Esophagus (tissue), 2 donors: ENCODE measurements around the gene IER3. TPM values are rescaled to one million over a fixed set of nuclear protein-coding genes. Genes with fewer than 3 reads are reported as not detected.
"Not testable (repeated sequence)": the region's sequence is repeated elsewhere in the genome, so short reads cannot be mapped to it uniquely, and the experiment has no call there.

ENCODE experiments used
- H3K27ac ChIP-seq, 2 donors: one replicate each; pipeline ENCODE4 v1.5.1; 2013; ENCODE audit warnings: low read depth in 2 of 2, mild to moderate bottlenecking in 2 of 2, inconsistent platforms in 1 of 2, low read length in 1 of 2, moderate library complexity in 1 of 2
- H3K27me3 ChIP-seq, 2 donors: one replicate each; pipeline ENCODE4 v1.6.1; 2013; ENCODE audit warnings: low read length in 2 of 2, control low read depth in 1 of 2, mild to moderate bottlenecking in 1 of 2; ENCODE audit not compliant: insufficient read depth in 2 of 2, control insufficient read depth in 1 of 2
- H3K36me3 ChIP-seq, 2 donors: one replicate each; pipeline ENCODE4 v1.6.1; 2013; ENCODE audit warnings: low read length in 1 of 2; ENCODE audit not compliant: control insufficient read depth in 2 of 2, insufficient read depth in 2 of 2
- H3K4me1 ChIP-seq, 2 donors: one replicate each; pipeline ENCODE4 v1.6.1; 2013; ENCODE audit warnings: low read length in 1 of 2; ENCODE audit not compliant: control insufficient read depth in 2 of 2, insufficient read depth in 2 of 2
- H3K4me3 ChIP-seq, 2 donors: one replicate each; pipeline ENCODE4 v1.5.1; 2013; ENCODE audit warnings: low read length in 2 of 2, mild to moderate bottlenecking in 2 of 2, low read depth in 1 of 2, moderate library complexity in 1 of 2
- H3K9me3 ChIP-seq, 2 donors: one replicate each; pipeline ENCODE4 v1.6.1; 2013; ENCODE audit warnings: mild to moderate bottlenecking in 2 of 2, low read depth in 1 of 2, low read length in 1 of 2, moderate library complexity in 1 of 2; ENCODE audit not compliant: control insufficient read depth in 2 of 2, insufficient read depth in 1 of 2
- WGBS, 2 donors: extraction: QIAGEN DNeasy Blood & Tissue Kit; methylation state at CpG; one replicate each; pipeline ENCODE4 v1.1.7; 2013; 5-methylcytosine and 5-hydroxymethylcytosine counted together
- polyA plus RNA-seq, 2 donors: library from polyadenylated mRNA; stranded (reverse); fragments of 200-250 nt; gene quantifications; one replicate each; pipeline ENCODE4 v1.2.3, GENCODE V29; 2013
- donor health status: healthy with polysubstance abuse.
- donor health status: Bipolar disorder and iron deficiency.

Gene IER3
- polyA plus RNA-seq, 2 donors: 178 to 187 TPM

GRCh38 chr6:30719791-30720737 lies 24.3 kb downstream of the IER3 start, which contains the start of gene TUBB:
TSS of gene TUBB (plus strand) at chr6:30720352. CDS start at chr6:30720507, 155 bp downstream.
- no peaks in the 10 kb centered on the region for H3K9me3 ChIP-seq
- 0% methylated on average over 38 of the region's 38 CpGs for WGBS, 2 donors
- peaks cover 2 to 3% of the 10 kb centered on the region in 2 donors for H3K4me1 ChIP-seq

DNA sequence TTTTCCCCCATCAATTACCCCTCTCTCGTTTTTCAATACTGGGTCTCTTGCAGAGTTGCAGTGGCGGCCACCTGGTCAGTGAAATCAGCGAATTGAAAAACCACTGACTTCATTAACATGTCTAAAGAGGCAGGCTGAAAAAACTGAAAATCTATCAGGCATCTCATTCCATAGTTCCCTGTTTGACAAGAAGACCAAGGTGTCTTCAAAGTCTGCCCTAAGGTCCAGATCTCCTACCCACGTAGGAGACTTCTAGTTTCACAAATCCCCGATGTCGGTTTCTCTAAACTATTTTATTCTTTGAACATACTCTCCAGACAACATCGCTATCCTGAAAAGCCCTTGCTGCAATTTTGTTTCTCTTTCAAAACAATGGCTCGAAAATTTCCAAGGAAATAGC lies 25.0 kb downstream of the IER3 start:
- Histone ChIP-seq H3K27ac (peak overlapping the region; percentile 91 to 98), H3K36me3 (peaks cover 0 to 18% of the 10 kb centered on the region in 2 donors), H3K4me1 (peaks cover 2 to 3% of the 10 kb centered on the region in 2 donors), H3K4me3 (peak overlapping the region; percentile 17 to 82), H3K27me3 (no peaks in the 10 kb centered on the region), H3K9me3 (no peaks in the 10 kb centered on the region)
- 19 to 21% methylated on average over 8 of the region's 8 CpGs for WGBS, 2 donors

More at GRCh38 chr6:30719791-30720737, 24.3 kb downstream of the IER3 start, which contains the start of gene TUBB:
- Histone ChIP-seq H3K27ac (peak within 1 kb of the TSS; percentile 95 to 98), H3K27me3 (no peaks in the 10 kb centered on the region), H3K36me3 (peaks cover 2 to 24% of the 10 kb centered on the region in 2 donors), H3K4me3 (peak within 1 kb of the TSS; percentile 67 to 82)

- Histone ChIP-seq H3K27ac (peak overlapping the region; percentile 79 to 98), H3K4me3 (peak overlapping the region; percentile 33 to 38)
- 74 to 76% methylated on average over 37 of the region's 37 CpGs for WGBS, 2 donors
- not testable (repeated sequence) for H3K4me1 ChIP-seq, H3K9me3 ChIP-seq, H3K27me3 ChIP-seq, H3K36me3 ChIP-seq
Observed at GRCh38 chr6:30717845-30718720, 26.3 kb downstream of the IER3 start.

DNA sequence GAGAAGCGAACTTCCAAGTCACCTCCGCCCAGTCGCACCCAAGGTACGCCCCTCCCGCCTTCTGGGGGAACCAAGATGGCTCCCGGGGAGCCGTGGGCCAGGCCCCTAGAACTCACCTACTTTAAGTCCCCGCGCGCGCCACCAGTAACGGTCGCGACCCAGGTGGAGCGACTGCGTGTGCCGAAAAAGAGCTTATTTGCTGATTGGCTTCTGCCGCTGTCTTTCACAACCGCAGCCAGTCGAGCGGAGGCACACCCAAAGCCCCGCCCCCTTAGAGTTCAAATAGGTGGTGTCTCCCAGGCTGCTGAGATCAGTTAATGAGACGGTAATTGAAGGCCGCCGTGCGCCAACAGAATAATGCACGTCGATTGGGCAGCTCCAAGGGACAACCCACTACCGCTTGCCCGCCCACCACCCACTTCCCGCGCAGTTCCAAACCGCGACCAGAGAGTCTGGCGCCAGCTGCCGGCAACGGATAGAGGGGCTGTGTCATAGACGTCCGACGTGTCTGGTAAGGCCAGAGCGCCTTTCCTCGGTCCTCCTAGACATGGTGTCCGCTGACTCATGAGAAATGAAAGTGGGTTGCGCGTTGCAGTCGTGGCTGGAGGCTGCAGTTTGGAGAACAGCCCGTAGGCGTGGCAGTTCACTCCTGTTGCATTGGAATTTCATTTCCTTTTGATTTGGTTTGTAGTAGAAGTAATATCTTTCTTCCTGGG lies 27.1 kb downstream of the IER3 start, which contains the start of gene MDC1:
MDC1 (minus strand) TSS at position 153 of the 716 bp plus-strand sequence. CDS start 2,106 bp downstream, outside the sequence.
- 0% methylated on average over 48 of the region's 48 CpGs for WGBS, 2 donors
- H3K4me3 ChIP-seq: peak within 1 kb of the TSS; percentile 51 to 66
- H3K27me3 ChIP-seq: no peaks in the 10 kb centered on the region
- peaks cover under 1 to 4% of the 10 kb centered on the region in 2 donors for H3K36me3 ChIP-seq
- H3K4me1 ChIP-seq: no peaks in the 10 kb centered on the region
- H3K27ac ChIP-seq: peak within 1 kb of the TSS; percentile 84 to 98
- no peaks in the 10 kb centered on the region for H3K9me3 ChIP-seq

DNA sequence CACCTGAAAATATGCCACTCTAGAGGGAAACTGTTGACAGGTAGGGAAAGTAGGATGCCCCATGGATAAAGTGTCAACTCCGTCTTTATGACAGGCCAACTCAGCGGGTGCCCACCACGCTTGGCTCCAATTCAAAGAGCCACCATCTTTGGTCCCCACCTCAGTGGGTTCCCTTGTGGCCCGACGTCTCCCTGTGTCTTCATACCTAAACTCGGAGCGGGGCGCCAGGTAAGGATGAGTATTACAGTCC lies 27.5 kb downstream of the IER3 start:
- Histone ChIP-seq H3K27ac (peak overlapping the region; percentile 84 to 98), H3K4me3 (peak overlapping the region; percentile 51 to 66), H3K4me1 (no peaks in the 10 kb centered on the region), H3K9me3 (no peaks in the 10 kb centered on the region), H3K27me3 (no peaks in the 10 kb centered on the region), H3K36me3 (peaks cover 0 to 7% of the 10 kb centered on the region in 2 donors)
- 1 to 2% methylated on average over 8 of the region's 8 CpGs for WGBS, 2 donors

DNA sequence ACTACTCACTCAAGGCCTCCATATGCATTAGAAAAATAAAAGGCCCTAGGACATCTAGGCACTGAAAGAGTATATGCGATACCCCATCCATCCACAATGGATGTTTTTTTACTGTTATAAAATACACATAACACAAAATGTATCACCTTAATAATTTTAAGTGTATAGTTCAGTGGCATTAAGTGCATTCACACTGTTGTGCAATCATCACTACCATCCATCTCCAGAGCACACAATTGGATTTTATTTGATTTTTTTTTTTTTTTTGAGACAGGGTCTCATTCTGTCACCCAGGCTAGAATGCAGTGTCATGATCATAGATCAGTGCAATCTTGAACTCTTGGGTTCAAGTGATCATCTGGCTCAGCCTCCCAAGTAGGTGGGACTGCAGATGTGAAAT lies 30.1 kb downstream of the IER3 start:
- no peaks in the 10 kb centered on the region for H3K27me3 ChIP-seq
- WGBS, 2 donors: 97 to 98% methylated on average over 1 of the region's 1 CpG
- no peaks in the 10 kb centered on the region for H3K4me1 ChIP-seq
- peaks cover 0 to 7% of the 10 kb centered on the region in 2 donors for H3K36me3 ChIP-seq
- H3K27ac ChIP-seq: no peak overlapping the region
- no peaks in the 10 kb centered on the region for H3K9me3 ChIP-seq
- H3K4me3 ChIP-seq: no peak overlapping the region

DNA sequence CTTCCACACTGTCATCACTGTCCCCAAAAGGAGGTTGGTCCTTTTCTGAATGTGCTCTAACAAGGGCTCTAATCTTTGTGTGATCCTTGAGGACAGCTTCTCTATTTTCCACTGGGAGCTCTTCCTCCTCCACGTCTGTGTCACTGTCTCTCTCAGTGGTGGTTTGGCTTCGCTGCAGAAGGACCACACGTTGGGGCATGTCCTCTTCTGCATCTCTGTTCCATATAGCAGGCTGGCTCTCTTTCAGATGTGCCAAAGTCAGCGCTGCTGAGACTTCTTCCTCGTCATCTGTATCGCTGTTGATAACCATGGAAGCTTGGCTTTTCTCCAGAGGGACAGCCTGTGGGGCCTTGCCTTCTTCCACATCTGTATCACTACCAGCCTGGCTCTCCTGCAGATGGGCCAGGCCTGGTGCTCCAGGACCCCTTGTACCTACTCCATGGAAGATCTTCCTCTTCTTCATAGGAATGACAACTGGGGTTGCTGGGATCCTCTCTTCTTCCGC lies 31.9 kb downstream of the IER3 start:
- H3K9me3 ChIP-seq: no peaks in the 10 kb centered on the region
- peak overlapping the region in 1 of 2 donors; percentile 37 for H3K27ac ChIP-seq
- 64 to 74% methylated on average over 7 of the region's 7 CpGs for WGBS, 2 donors
- H3K27me3 ChIP-seq: no peaks in the 10 kb centered on the region
- peaks cover 0 to 7% of the 10 kb centered on the region in 2 donors for H3K36me3 ChIP-seq
- H3K4me1 ChIP-seq: no peaks in the 10 kb centered on the region
- no peak overlapping the region for H3K4me3 ChIP-seq

DNA sequence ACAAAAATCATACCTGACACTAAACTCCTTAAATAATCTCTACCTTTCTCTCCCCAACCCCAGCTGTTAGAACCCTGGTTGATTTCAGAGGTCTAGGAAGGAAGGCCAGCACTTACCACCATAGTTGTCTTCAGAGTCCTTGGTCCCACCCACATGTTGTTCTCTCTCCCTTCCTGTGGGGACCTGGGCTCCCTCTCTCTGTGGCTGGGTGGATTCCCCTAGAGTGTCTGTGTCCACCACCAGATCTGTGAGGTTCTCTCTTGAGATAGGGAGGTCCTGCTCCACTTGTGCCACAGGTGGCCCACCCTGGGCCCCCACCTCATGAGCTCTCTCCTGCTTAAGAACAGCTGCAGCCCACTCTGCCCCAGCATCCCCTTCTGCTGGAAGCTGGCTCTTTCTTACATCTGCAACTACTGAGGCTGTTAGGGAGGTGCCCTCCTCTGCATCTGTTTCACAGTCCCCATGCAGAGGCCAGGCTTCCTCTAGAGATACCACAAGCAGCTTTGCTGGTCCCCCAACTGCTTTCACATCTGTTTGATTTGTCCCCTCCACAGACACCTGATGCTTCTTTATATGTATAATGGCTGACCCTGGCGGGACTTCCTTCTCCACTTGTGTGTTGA lies 32.5 kb downstream of the IER3 start:
- Histone ChIP-seq H3K4me1 (no peaks in the 10 kb centered on the region), H3K4me3 (no peak overlapping the region), H3K27ac (no peak overlapping the region), H3K36me3 (peaks cover 0 to 7% of the 10 kb centered on the region in 2 donors), H3K9me3 (no peaks in the 10 kb centered on the region), H3K27me3 (no peaks in the 10 kb centered on the region)
- 89 to 90% methylated on average over 1 of the region's 1 CpG for WGBS, 2 donors
